Prostate gland (tissue), 2 donors: ENCODE measurements around the gene BRD3. TPM values are rescaled to one million over a fixed set of nuclear protein-coding genes. Genes with fewer than 3 reads are reported as not detected.

Experiments
- DNase-seq: peaks from one replicate; pipeline ENCODE4 v3.0.0-alpha.2; 2019; ENCODE audit warnings: low spot score
- H3K27ac ChIP-seq, 2 donors: fragments of 200-600 bp; sonication (generic); 2 replicates each; pipeline ENCODE4 v1.5.1; 2017 to 2019
- H3K27me3 ChIP-seq: fragments of 200-600 bp; sonication (generic); replicated peaks from 2 replicates; pipeline ENCODE4 v1.5.1; 2019; ENCODE audit not compliant: insufficient read depth
- H3K36me3 ChIP-seq, 2 donors: fragments of 200-600 bp; sonication (generic); 1 replicate in 1 of 2; 2 replicates in 1 of 2; pipeline versions ENCODE4 v1.5.1 to v1.8.1; 2017 to 2019
- H3K4me1 ChIP-seq: fragments of 200-600 bp; sonication (generic); replicated peaks from 2 replicates; pipeline ENCODE4 v1.5.1; 2019
- H3K4me3 ChIP-seq, 2 donors: fragments of 200-600 bp; sonication (generic); 2 replicates each; pipeline ENCODE4 v1.5.1; 2017 to 2019
- H3K9me3 ChIP-seq: fragments of 200-600 bp; sonication (generic); 2 replicates; pipeline ENCODE4 v1.5.1; 2017
- POLR2A ChIP-seq: fragments of 450-650 bp; IDR thresholded peaks from one replicate; pipeline ENCODE4 v1.6.1; 2016; ENCODE audit warnings: antibody characterized with exemption, mild to moderate bottlenecking
- POLR2AphosphoS5 ChIP-seq: sonication (generic); formaldehyde crosslinking; IDR thresholded peaks from one replicate; pipeline ENCODE4 v1.6.1; 2017; ENCODE audit warnings: antibody characterized with exemption
- WGBS: methylation state at CpG from one replicate; pipeline ENCODE4 v1.1.5; 2018; 5-methylcytosine and 5-hydroxymethylcytosine counted together
- intact Hi-C: fragments of 100-400 bp; cut with DNase I; formaldehyde crosslinking; loops from one replicate; pipeline ENCODE4 v1.14.2; 2022
- total RNA-seq, 2 donors: library from RNA; depleted of rRNA; stranded (reverse); fragments of >200 nt; gene quantifications; one replicate each; pipeline ENCODE4 v1.1.0, GENCODE V29; 2016
- TF ChIP-seq, protein P1 (sequence below), 4 experiments: fragments of 200-600 bp in 2 of 4; fragments of 450-650 bp in 2 of 4; sonication (generic) in 2 of 4; IDR thresholded peaks; 1 replicate in 3 of 4; 2 replicates in 1 of 4; pipeline ENCODE4 v1.5.1; 2016 to 2019; ENCODE audit warnings: antibody characterized with exemption in 4 of 4, mild to moderate bottlenecking in 2 of 4, moderate library complexity in 2 of 4

Gene BRD3
- total RNA-seq, 2 donors from 2014 or later = 31.8 to 44.3 TPM

DNA sequence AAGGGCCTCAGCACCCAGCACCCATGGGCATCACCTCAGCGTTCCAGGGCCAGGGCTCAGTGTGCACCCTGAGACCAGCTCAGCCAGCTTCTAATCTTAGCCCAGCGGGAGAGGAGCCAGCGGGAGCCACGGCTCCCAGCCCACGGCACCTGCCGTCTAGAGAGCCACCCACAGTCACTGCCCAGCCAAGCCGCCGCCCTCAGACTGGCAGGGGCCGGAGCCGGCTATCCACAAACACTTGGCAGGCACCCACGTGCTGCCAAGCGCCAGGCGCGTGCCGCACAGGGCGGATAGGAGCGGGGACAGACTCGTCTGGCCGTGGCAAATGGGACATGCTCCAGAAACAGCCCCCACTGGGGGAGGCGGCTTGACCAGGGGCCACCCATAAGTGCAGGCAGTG is 18.6 kb downstream of the BRD3 start:
- WGBS = 49% methylated on average over 14 of the region's 20 CpGs
- no peak for TF ChIP-seq POLR2A
- TF ChIP-seq POLR2AphosphoS5 = peak; percentile 72
- H3K4me3 ChIP-seq = no peak overlapping the region
- intact Hi-C loops = no loop called here
- H3K36me3 ChIP-seq = peaks cover 11 to 18% of the 10 kb centered on the region in 2 donors
- H3K27ac ChIP-seq = peak overlapping the region in 1 of 2 donors; percentile 0
- H3K9me3 ChIP-seq = no peaks in the 10 kb centered on the region
- H3K4me1 ChIP-seq = peaks cover 6% of the 10 kb centered on the region
- H3K27me3 ChIP-seq = no peaks in the 10 kb centered on the region
- peak; percentile 71 for DNase-seq

DNA sequence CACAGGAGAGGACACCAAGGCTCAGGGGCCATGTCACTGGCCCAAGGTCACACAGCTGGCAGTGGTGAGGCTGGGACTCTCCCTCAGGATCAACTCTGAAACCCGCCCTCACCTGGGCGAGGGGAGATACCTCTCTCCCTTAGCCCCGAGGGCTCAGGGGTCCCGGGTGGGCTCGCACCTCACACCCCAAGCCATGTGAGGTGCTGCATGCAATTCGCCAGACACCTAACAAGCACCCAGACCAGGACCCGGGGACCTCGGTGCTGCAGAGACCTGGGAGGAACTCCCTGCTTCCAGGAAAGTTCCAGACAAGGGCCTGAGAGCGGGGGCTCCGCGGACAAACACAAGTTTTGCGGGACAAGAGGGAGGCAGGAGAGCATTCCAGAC is 19.3 kb downstream of the BRD3 start:
- no peaks in the 10 kb centered on the region for H3K9me3 ChIP-seq
- H3K36me3 ChIP-seq = peaks cover 12 to 18% of the 10 kb centered on the region in 2 donors
- peaks cover 6% of the 10 kb centered on the region for H3K4me1 ChIP-seq
- H3K27me3 ChIP-seq = no peaks in the 10 kb centered on the region
- 96% methylated on average over 10 of the region's 12 CpGs for WGBS
- intact Hi-C loops = no loop called here
- TF ChIP-seq POLR2A = no peak
- no peak for TF ChIP-seq POLR2AphosphoS5
- TF ChIP-seq, protein P1, sequence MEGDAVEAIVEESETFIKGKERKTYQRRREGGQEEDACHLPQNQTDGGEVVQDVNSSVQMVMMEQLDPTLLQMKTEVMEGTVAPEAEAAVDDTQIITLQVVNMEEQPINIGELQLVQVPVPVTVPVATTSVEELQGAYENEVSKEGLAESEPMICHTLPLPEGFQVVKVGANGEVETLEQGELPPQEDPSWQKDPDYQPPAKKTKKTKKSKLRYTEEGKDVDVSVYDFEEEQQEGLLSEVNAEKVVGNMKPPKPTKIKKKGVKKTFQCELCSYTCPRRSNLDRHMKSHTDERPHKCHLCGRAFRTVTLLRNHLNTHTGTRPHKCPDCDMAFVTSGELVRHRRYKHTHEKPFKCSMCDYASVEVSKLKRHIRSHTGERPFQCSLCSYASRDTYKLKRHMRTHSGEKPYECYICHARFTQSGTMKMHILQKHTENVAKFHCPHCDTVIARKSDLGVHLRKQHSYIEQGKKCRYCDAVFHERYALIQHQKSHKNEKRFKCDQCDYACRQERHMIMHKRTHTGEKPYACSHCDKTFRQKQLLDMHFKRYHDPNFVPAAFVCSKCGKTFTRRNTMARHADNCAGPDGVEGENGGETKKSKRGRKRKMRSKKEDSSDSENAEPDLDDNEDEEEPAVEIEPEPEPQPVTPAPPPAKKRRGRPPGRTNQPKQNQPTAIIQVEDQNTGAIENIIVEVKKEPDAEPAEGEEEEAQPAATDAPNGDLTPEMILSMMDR (IDR thresholded peaks at IDR 0.05) = no peak
- H3K4me3 ChIP-seq = no peak overlapping the region
- no peak overlapping the region for H3K27ac ChIP-seq
- DNase-seq = no peak

DNA sequence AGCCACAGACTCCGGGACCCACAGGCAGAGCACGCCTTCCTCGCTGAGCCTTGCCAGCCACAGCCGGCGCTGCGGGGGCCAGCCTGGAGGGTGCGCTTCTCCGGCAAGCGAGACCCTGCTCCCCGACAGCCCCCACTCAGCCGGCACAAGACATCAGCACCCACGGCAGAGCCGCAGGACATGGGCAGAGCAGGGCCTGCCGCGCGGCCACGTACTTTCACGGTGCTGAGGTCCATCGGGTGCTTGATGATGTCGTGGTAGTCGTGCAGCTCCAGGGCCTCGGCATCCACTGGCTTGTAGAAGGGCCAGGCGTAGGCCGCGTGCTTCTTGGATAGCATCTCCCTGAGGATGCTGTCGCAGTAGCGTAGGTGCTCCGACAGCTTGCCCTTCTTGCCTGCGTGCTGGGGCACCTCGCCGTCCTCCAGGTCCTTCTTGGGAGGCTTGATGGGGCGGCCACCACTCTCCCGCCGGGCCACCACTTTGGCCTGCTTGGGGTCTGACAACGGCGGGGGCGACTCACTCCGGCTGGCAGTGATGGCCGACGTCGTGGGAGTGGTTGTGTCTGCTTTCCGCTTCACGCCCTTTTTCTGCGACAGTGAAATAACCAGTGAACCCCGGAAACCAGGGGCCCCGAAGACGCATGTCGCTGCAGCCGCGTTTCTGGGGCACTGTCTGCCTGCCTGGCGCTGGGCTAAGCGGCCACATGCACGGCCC is 19.8 kb downstream of the BRD3 start:
- DNase-seq = no peak
- Histone ChIP-seq H3K9me3 (no peaks in the 10 kb centered on the region), H3K27ac (no peak overlapping the region), H3K27me3 (no peaks in the 10 kb centered on the region), H3K4me3 (no peak overlapping the region), H3K4me1 (peaks cover 6% of the 10 kb centered on the region), H3K36me3 (peaks cover 12 to 17% of the 10 kb centered on the region in 2 donors)
- intact Hi-C loops = no loop called here
- TF ChIP-seq, protein P1 (IDR thresholded peaks at IDR 0.05) = no peak
- TF ChIP-seq POLR2AphosphoS5 = no peak
- TF ChIP-seq POLR2A = no peak
- 93% methylated on average over 53 of the region's 53 CpGs for WGBS

DNA sequence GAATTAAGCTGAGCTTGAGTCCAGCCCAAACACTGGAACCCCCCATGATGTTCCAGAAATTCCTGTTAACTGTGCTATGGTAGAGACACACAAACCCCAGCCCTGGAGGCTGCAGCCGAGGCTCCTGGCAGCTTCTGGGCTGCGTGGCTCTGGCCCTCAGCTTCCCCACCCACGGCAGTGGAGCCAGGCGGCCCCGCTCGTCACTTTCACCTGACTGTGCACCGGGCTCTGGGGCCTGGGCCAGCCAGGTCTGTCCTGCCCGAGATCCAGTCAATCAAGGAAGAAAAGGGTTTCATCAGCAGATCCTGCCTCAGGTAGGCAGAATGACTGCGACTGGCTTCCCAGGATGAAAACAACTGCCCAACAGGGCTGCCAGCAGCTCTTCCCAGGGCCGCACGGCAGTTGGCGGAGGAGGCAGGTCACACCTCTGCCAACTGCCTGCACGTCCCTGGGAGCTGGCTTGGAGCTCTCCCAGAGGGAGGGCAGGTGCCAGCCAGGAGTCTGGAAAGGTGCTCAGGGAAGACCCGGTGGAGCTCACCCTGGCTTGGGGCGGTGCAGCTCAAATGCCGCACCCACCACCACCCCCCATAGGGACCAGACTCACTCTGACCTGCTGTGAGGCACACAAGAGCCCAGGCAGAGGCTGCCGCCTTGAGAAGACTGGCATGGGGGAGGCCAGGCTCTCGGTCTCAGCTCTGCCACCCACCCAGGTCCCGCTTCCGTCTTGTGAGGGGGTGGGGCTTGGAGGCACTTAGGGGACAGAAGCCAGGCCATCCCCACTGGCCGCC is 20.7 kb downstream of the BRD3 start:
- peak; percentile 54 for DNase-seq

More for the DNA sequence above, 20.7 kb downstream of the BRD3 start:
- H3K36me3 ChIP-seq = peaks cover 8 to 12% of the 10 kb centered on the region in 2 donors
- H3K27ac ChIP-seq = peak overlapping the region; percentile 51 to 54
- peaks cover 6% of the 10 kb centered on the region for H3K4me1 ChIP-seq
- no peaks in the 10 kb centered on the region for H3K27me3 ChIP-seq
- H3K9me3 ChIP-seq = no peaks in the 10 kb centered on the region
- H3K4me3 ChIP-seq = no peak overlapping the region
- intact Hi-C loops = no loop called here
- TF ChIP-seq POLR2A (no peak), POLR2AphosphoS5 (peak; percentile 60)
- TF ChIP-seq, protein P1 (IDR thresholded peaks at IDR 0.05) = no peak
- WGBS = 63% methylated on average over 19 of the region's 21 CpGs
